Measurements from ENCODE around the gene SAXO1.
"Not testable (repeated sequence)": the region's sequence is repeated elsewhere in the genome, so short reads cannot be mapped to it uniquely, and the experiment has no call there.

SAXO1 gene, protein sequence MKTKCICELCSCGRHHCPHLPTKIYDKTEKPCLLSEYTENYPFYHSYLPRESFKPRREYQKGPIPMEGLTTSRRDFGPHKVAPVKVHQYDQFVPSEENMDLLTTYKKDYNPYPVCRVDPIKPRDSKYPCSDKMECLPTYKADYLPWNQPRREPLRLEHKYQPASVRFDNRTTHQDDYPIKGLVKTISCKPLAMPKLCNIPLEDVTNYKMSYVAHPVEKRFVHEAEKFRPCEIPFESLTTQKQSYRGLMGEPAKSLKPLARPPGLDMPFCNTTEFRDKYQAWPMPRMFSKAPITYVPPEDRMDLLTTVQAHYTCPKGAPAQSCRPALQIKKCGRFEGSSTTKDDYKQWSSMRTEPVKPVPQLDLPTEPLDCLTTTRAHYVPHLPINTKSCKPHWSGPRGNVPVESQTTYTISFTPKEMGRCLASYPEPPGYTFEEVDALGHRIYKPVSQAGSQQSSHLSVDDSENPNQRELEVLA

DNA sequence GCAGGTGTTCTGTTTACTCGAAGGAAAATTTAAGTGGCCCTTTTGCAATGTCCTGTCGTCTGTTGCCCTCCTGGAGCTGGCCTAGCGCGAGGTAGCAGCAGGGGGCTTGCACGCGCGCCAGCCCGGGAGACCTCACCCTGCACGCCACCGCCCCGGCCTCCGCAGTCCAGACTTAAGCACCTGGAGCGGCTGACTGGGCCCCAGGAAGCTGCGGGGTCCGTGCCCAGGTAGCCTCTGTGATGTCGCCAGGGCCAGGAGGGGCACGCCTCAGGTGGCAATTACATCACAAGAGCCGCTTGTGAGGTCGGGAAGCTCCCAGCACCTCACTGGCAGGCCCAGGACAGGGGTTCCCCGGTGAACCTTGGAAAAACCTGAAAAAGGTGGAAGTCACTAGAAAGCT lies at the start of gene SAXO1:
SAXO1 (minus strand) TSS at position 195 of the 400 bp plus-strand sequence. CDS start 301 bp downstream, outside the sequence.
- no peak for DNase-seq (ENCODE audit: low spot score)

DNA sequence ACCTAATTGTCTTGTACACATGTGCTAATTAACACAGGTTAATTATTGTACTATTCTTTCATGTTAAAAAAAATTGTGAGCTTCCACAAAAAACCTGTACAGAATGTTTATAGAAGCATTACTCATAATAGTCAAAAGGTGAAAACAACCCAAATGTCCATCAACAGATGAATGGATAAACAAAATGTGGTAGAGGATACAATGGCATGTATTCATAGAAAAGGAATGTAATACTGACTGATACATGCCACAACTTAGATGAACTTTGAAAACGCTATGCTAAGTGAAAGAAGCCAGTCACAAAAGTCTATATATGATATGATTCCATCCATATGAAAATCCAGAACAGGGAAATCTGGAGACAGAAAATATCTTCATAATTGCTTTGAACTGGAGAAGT lies 41.8 kb upstream of the SAXO1 start:
- no peak for DNase-seq (ENCODE audit: low spot score)

DNA sequence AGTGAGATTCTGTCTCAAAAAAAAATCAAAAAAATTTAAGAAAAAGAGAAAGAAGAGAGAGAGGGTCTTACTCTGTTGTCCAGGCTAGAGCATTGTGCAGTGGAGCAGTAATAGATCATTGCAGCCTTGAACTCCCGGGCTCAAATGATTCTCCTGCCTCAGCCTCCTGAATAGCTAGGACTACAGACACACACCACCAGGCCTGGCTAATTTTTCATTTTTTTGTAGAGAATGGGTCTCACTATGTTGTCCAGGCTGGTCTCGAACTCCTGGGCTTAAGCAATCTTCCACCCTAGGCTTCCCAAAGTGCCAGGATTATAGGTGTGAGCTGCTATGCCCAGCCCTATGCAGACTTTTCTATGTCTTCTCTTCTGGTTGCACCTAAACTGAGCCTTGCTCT lies 41.2 kb upstream of the SAXO1 start:
- DNase-seq (ENCODE audit: low spot score), result no peak

DNA sequence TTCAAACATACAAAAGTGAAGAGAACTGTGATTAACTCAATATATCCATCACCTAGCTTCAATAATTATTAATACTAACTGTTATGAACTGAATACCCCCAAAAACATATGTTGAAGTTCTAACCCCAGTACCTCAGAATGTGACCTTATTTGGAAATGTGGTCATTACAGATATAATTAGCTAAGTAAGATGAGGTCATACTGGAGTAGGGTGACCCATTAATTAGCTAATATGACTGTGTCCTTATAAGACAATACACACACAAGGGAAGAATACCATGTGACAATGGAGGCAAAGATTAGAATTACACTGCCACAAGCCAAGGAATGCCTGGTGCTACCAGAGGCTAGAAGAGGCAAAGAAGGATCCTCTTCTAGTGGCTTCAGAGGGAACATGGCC lies 24.0 kb upstream of the SAXO1 start:
- no peak for DNase-seq (ENCODE audit: low spot score)

DNA sequence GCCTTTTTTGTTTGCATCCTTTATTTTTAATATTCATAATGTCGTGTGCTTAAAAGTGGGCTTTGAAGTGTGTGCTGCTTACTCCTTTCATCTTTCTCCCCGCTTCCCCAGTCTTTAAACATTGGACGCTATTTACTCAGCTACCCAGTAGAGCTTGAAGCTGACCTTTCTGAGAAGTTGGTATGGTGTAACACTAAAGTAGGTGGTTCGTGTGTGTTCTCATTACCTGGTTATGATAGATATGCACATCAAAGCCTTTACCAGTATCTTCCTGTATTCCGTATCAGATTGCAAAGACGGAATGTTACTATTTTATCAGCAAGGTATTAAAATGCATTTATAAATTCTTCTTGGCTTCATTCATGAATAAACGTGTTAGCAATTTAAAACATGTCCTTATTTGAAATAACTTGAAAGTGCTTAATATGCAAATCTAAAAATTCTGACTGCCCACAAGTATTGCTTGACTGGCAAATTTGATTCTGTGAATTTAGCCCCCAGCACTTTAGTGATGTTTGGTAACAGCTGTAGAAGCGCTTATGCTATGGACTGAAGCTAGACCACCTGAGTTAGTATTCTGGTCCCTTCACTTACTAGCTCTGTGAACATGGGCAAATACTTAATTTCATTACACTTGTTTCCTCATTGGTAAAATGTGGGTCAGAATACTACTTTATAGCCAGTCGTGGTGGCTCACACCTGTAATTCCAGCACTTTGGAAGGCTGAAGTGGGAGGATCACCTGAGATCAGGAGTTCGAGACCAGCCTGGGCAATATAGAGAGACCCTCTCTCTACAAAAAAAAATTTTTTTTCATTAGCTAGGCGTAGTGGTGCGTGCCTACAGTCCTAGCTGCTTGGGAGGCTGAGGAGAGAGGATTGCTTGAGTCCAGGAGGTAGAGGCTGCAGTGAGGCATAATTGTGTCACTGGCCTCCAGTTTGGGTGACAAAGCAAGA lies 17.9 kb upstream of the SAXO1 start:
- peak; percentile 23 for DNase-seq (ENCODE audit: low spot score)

DNA sequence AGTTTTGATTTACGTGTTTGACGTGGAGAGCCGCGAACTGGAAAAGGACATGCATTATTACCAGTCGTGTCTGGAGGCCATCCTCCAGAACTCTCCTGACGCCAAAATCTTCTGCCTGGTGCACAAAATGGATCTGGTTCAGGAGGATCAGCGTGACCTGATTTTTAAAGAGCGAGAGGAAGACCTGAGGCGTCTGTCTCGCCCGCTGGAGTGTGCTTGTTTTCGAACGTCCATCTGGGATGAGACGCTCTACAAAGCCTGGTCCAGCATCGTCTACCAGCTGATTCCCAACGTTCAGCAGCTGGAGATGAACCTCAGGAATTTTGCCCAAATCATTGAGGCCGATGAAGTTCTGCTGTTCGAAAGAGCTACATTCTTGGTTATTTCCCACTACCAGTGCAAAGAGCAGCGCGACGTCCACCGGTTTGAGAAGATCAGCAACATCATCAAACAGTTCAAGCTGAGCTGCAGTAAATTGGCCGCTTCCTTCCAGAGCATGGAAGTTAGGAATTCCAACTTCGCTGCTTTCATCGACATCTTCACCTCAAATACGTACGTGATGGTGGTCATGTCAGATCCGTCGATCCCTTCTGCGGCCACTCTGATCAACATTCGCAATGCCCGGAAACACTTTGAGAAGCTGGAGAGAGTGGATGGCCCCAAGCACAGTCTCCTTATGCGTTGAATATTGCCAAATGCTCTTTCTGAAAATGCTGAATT lies 17.1 kb upstream of the SAXO1 start:
- peak; percentile 56 for DNase-seq (ENCODE audit: low spot score)

DNA sequence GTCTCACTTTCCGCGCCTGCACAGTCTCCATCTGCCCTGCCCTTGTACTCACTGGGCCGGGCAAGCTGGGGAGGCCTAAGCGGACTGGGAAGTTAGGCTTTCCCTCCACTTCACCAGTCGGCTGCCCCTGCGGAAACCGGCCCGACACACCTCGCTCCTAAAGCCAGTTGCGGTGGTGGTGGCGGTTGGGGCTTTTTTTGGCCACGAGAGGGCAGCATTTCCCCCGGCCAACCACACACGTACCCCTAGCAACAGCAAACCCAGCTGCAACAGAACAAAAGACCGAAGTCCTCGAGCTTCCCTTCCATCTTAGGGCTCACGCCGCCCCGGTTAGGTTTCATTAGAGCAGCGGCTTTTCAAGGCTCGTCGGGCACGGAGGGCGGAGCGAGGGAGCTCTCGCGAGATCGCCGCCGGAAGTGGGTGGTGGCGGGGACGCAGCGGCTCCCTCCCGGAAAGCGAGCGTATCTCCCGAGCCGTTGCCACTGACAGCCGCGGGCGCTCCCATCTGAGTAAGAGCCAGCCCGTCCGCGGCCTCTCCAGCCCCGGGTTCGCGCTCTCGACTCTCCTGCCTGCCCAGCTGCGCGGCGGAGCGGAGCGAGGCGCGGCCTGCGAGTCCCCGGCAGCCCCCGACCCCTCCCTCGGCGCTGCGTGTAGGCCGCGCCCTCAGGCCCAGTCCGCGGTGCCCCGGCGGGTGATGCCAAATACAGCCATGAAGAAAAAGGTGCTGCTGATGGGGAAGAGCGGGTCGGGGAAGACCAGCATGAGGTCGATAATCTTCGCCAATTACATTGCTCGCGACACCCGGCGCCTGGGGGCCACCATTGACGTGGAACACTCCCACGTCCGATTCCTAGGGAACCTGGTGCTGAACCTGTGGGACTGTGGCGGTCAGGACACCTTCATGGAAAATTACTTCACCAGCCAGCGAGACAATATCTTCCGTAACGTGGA lies 16.2 kb upstream of the SAXO1 start, which contains the start of gene RRAGA:
RRAGA (plus strand) TSS at position 462 of the 951 bp plus-strand sequence; CDS start at position 695, 233 bp downstream.
- DNase-seq (ENCODE audit: low spot score), result peak; percentile 96

DNA sequence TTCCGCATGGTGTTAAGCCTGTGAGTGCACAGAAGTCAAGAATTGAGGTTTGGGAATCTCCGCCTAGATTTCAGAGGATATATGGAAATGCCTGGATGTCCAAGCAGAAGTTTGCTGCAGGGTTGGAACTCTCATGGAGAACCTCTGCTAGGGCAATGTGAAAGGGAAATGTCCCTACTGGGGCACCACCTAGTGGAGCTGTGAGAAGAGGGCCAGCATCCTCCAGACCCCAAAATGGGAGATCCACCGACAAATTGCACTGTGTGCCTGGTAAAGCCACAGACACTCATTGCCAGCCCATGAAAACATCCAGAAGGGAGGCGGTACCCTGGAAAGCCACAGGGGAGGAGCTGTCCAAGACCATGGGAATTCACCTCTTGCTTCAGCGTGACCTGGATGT lies 3.6 kb upstream of the SAXO1 start:
- no peak for DNase-seq (ENCODE audit: low spot score)

DNA sequence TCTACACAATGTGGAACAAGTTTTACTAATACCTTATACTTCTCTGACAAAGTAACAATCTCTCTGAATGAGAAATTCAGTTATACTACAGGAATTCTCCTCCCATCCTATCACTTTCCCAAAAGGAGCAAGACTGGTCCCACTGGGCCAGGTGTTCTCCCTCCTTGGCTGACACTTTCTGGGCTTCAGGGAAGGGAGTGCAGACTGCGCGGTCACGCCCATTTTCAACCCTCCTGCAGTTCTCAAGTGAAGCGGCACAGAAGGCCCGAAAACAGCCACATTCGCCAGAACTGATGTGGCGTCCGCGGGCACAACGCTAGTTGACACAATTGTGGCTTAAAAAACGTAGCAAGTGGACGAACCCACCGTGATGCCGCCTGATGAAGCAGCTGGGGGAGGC lies 603 bp downstream of the SAXO1 start:
- no peak for DNase-seq (ENCODE audit: low spot score)

DNA sequence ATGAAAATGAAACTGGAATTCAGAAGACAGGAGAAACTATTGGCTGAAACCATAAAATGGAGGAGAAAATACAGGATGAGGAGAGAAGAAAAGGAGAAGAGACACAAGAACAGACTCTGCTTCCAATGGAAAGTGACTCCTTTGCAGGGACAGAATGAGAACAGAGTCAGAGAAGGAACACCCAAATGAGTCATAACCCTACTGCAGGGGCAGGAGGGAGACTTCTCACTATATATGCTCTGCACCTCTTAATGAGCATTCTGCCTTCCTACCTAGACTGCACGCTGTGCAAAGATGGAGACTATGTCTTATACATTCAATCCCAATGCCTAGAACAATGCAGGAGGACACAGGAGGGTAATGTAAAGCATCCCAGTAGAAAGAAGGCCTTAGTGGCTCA lies 2.1 kb downstream of the SAXO1 start:
- DNase-seq (ENCODE audit: low spot score), result no peak

DNA sequence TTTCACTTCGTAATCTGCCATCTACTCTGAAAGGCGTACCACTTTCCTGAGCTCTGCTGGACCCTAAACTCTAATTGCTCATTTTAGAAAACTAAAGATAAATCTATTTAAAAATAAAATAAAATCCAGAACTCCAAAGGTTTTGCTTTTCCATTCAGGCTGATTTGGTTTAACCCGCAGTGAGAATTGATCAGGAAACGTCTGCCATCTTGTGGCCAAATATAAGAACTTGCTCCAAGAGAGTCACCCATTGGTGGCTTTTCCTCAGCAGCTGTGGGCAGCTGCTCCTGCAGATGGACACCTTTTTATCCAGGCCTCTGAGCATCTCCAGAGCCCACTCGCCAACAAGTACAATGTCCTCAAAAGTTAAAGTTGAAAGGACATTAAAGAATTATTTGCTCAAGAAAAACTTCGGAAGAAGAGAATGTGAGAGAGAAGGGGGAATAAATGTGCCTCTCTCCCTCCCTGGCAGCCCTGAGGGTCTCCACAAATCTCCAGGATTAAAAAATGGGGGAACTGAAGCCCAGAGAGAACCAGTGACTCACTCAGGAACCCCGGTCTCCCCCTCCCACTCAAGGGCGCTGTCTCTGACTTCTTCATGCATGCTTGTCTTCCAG lies 4.1 kb downstream of the SAXO1 start:
- peak; percentile 77 for DNase-seq (ENCODE audit: low spot score)

DNA sequence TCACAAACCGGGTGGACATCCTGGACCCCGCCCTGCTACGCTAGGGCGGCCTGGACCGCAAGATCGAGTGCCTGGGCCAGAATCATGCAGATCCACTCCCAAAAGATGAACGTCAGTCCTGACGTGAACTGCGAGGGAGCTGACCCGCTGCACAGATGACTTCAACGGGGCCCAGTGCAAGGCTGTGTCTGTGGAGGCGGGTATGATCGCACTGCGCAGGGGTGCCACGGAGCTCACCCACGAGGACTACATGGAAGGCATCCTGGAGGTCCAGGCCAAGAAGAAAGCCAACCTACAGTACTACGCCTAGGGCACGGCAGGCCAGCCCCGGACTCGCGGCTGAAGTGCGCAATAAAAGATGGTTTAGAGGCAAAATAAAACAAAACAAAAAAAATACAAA lies 5.2 kb downstream of the SAXO1 start:
- DNase-seq (ENCODE audit: low spot score), result no peak

DNA sequence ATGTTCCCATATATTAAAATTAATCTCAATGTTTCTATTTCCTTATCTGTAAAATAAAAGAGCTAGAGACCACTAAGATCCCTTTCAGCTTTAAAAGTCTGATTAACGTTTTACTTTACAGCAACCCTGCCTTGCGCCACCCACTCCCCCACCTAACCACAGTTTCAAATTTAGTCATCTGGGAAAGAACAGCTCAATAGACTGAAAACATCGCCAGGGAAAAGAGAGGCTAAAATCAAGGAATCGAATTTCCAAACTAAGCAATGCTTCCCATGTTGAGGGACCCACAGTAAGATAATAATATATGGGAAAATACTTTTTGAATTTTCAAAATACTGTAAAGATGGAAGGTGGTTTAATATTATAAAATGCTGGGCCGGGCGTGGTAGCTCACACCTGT lies 6.6 kb downstream of the SAXO1 start:
- no peak for DNase-seq (ENCODE audit: low spot score)

DNA sequence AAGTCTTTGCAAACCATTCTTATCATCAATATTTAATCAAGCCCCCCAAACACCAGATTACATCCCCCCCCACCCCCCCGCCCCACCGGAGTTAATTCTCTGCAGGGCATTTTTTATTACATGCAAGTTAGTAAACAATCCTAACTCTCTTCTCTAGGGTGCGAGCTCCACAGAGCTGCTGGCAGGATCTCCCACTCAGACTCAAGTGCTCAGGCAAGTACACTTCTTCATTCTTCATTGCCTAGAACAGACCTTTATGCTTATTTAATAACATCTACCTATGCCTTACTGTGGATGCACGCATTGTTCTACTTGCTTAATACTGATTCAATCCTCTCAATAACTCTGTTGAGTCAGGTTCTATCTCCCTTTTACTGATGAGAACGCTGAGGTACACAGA lies 9.9 kb downstream of the SAXO1 start:
- no peak for DNase-seq (ENCODE audit: low spot score)

DNA sequence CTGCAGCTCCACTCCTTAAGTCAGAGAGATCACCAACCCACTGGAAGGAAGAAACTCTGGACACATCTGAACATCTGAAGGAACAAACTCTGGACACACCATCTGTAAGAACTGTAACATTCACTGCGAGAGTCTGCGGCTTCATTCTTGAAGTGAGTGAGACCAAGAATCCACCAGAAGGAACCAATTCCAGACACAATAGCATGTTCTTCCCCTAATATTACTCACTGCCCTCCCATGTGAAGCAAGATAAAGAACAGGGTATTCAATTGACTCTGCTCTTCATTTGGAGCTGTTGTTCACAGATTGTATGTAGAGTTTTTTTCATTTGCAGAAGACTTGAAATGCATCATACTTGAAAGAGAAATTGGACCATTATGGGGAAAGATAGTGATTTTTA lies 10.8 kb downstream of the SAXO1 start:
- DNase-seq (ENCODE audit: low spot score), result no peak

DNA sequence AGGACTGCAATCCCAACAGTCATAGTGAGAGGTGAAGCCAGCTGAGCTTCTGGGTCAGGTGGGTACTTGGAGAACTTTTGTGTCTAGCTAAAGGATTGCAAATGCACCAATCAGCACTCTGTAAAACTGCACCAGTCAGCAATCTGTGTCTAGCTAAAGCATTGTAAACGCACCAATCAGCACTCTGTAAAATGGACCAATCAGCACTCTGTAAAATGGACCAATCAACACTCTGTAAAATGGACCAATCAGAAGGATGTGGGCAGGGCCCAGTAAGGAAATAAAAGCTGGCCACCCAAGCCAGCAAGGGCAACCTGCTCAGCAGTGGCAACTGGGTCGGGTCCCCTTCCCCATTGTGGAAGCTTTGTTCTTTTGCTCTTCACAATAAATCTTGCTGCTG lies 11.4 kb downstream of the SAXO1 start:
- DNase-seq (ENCODE audit: low spot score), result not testable (repeated sequence)

DNA sequence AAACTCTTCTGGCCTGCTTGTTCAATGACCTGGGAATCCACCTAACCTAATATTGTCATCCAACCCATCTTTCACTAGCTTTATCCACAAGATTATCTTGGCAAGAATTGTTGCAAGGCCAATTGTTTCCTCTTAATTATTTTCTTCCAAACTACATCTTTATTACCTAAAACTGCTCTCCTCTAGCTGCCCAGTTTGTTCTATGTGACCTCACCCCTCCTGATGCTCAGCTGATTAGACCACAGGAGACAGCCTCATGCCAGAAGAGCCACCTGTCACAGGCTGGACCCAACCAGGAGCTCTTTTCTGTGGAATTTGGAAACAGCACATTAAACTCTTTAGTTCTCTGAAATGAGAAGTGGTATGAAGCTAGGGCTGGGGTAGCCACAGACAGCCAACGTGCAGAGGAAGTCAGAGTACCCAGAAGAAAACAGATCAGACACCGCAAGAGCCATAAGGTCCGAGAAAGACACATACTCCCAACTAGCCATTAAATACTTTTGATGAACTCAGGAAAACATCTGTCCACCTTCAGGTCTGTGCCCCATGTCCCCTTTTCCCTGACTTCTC lies 12.0 kb downstream of the SAXO1 start:
- no peak for DNase-seq (ENCODE audit: low spot score)

DNA sequence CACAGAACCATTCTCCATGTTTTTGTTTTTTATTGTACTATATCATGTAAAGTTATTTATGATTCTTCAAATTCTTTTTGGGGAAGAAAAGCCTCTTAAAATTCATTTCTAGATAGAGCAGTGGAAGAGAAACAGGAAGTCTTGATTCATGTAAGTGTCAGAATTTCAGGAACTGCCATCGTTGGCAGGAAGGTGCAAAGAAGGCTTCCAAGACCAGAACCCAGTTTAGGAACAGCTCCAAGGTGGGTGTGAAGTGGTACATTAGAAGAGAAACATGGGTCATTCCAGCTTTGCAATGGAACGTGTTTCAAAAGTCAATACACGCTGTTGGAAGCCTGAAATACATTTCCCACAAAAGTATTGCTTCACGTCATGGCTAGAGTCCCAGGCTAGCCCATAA lies 14.8 kb downstream of the SAXO1 start:
- no peak for DNase-seq (ENCODE audit: low spot score)

DNA sequence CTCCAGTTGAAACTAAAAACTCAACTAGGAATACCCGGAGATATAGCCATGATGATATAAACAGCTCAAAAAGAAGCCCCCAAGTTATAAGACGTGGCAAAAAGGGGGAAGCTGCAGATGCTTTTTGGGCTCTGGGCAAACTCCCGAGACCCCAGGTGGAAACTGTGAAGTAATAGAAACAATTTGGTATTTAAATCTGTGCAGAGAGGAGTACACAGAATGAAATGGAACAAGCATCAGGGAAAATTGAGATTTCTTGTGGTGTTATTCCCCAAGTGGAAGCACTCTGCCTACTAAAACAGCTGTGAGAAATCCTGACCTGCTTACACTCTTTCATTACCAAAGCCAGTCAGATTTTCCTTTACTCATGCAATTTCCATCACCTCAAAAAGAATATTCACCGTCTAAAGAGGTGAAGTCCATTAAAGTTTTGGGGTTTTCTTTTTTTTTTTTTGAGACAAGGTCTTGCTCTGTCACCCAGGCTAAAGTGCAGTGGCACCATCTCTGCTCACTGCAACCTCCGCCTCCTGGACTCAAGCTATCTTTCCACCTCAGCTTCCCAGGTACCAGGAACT lies 23.5 kb downstream of the SAXO1 start:
- DNase-seq (ENCODE audit: low spot score), result no peak

DNA sequence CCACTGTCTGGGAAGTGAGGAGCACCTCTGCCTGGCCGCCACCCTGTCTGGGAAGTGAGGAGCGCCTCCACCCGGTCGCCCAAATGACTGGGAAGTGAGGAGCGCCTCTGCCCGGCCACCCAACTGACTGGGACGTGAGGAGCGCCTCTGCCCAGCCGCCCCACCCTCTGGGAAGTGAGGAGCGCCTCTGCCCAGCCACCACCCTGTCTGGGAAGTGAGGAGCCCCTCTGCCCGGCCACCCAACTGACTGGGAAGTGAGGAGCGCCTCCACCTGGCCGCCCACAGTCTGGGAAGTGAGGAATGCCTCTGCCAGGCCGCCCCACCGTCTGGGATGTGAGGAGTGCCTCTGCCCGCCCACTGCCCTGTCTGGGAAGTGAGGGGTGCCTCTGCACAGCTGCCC lies 32.9 kb downstream of the SAXO1 start:
- DNase-seq (ENCODE audit: low spot score), result no peak
